ENCODE measurements around the gene CRYBB1.

DNA sequence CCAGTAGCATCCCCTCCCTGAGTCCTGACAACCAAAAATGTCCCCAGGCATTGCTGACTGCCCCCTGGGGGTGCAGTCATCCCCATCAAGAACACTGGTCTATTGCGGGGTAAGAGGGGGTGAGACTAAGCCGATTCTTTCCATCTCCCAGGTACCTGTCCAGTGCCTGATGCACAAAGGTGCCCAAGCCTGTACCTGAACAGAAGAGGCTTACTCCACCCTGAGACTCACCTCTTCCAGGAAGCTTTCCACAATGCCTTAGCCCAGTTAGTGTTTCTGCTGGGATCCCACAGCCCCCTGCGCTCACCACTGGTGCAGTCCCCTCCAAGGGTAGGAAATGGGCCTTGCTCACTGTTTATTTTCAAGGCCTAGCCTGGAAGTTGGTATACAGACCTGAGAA lies 50.8 kb downstream of the CRYBB1 start:
- TF ChIP-seq, protein P1, sequence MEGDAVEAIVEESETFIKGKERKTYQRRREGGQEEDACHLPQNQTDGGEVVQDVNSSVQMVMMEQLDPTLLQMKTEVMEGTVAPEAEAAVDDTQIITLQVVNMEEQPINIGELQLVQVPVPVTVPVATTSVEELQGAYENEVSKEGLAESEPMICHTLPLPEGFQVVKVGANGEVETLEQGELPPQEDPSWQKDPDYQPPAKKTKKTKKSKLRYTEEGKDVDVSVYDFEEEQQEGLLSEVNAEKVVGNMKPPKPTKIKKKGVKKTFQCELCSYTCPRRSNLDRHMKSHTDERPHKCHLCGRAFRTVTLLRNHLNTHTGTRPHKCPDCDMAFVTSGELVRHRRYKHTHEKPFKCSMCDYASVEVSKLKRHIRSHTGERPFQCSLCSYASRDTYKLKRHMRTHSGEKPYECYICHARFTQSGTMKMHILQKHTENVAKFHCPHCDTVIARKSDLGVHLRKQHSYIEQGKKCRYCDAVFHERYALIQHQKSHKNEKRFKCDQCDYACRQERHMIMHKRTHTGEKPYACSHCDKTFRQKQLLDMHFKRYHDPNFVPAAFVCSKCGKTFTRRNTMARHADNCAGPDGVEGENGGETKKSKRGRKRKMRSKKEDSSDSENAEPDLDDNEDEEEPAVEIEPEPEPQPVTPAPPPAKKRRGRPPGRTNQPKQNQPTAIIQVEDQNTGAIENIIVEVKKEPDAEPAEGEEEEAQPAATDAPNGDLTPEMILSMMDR (IDR thresholded peaks at IDR 0.05), result no peak
- TF ChIP-seq POLR2A (IDR thresholded peaks at IDR 0.05), result no peak
